ENCODE data around the gene GALNT9.
"Not testable (repeated sequence)": the region's sequence is repeated elsewhere in the genome, so short reads cannot be mapped to it uniquely, and the experiment has no call there.

Gene GALNT9

GRCh38 chr12:132268674-132269073 is 60.7 kb downstream of the GALNT9 start:
- no peak for ATAC-seq (ENCODE audit: insufficient read depth, low read depth)
- DNase-seq, result no peak
- H3K9ac ChIP-seq (ENCODE audit: low read depth, low read length), result no peak overlapping the region
- no peaks in the 10 kb centered on the region for H4K20me1 ChIP-seq (ENCODE audit: insufficient read depth, low read length)
- TF ChIP-seq CTCF (IDR thresholded peaks at IDR 0.05; ENCODE audit: borderline replicate concordance, extremely low read depth, low read length, poor library complexity, severe bottlenecking) (no peak), EZH2 (IDR thresholded peaks at IDR 0.05; ENCODE audit: borderline replicate concordance, low read depth, low read length, severe bottlenecking) (no peak)
- no peak overlapping the region for H3K27ac ChIP-seq (ENCODE audit: low read length)
- no peaks in the 10 kb centered on the region for H3K79me2 ChIP-seq (ENCODE audit: insufficient read depth, low read length)
- no peak overlapping the region for H3K4me2 ChIP-seq (ENCODE audit: insufficient read depth, low read length)
- H3K36me3 ChIP-seq (ENCODE audit: insufficient read depth, low read length), result no peaks in the 10 kb centered on the region
- no peaks in the 10 kb centered on the region for H3K9me3 ChIP-seq (ENCODE audit: insufficient read depth, low read length, severe bottlenecking)
- no peaks in the 10 kb centered on the region for H3K4me1 ChIP-seq (ENCODE audit: insufficient read depth, low read length)
- no peaks in the 10 kb centered on the region for H3K27me3 ChIP-seq (ENCODE audit: insufficient read depth, low read length, poor library complexity)
- H2AFZ ChIP-seq (ENCODE audit: low read depth, low read length), result no peak overlapping the region
- no peak overlapping the region for H3K4me3 ChIP-seq (ENCODE audit: low read depth in 1 of 2, low read length in 2 of 2)

- no peaks in the 10 kb centered on the region for H3K79me2 ChIP-seq (ENCODE audit: insufficient read depth, low read length)
- no peak overlapping the region for H3K9ac ChIP-seq (ENCODE audit: low read depth, low read length)
- no peak overlapping the region for H3K27ac ChIP-seq (ENCODE audit: low read length)
- no peak for ATAC-seq (ENCODE audit: insufficient read depth, low read depth)
- H3K9me3 ChIP-seq (ENCODE audit: insufficient read depth, low read length, severe bottlenecking), result no peaks in the 10 kb centered on the region
- DNase-seq, result no peak
- no peaks in the 10 kb centered on the region for H4K20me1 ChIP-seq (ENCODE audit: insufficient read depth, low read length)
- H3K4me2 ChIP-seq (ENCODE audit: insufficient read depth, low read length), result no peak overlapping the region
- H3K4me3 ChIP-seq (ENCODE audit: low read depth in 1 of 2, low read length in 2 of 2), result no peak overlapping the region
- H3K36me3 ChIP-seq (ENCODE audit: insufficient read depth, low read length), result no peaks in the 10 kb centered on the region
- no peaks in the 10 kb centered on the region for H3K27me3 ChIP-seq (ENCODE audit: insufficient read depth, low read length, poor library complexity)
- H2AFZ ChIP-seq (ENCODE audit: low read depth, low read length), result no peak overlapping the region
- no peaks in the 10 kb centered on the region for H3K4me1 ChIP-seq (ENCODE audit: insufficient read depth, low read length)
- no peak for TF ChIP-seq CTCF (IDR thresholded peaks at IDR 0.05; ENCODE audit: borderline replicate concordance, extremely low read depth, low read length, poor library complexity, severe bottlenecking)
- TF ChIP-seq EZH2 (IDR thresholded peaks at IDR 0.05; ENCODE audit: borderline replicate concordance, low read depth, low read length, severe bottlenecking), result no peak
Observed at GRCh38 chr12:132267873-132268272, 61.5 kb downstream of the GALNT9 start.

GRCh38 chr12:132266802-132267201 is 62.6 kb downstream of the GALNT9 start:
- Histone ChIP-seq H3K4me2 (ENCODE audit: insufficient read depth, low read length) (no peak overlapping the region), H3K9me3 (ENCODE audit: insufficient read depth, low read length, severe bottlenecking) (no peaks in the 10 kb centered on the region), H2AFZ (ENCODE audit: low read depth, low read length) (no peak overlapping the region), H3K27me3 (ENCODE audit: insufficient read depth, low read length, poor library complexity) (no peaks in the 10 kb centered on the region), H4K20me1 (ENCODE audit: insufficient read depth, low read length) (no peaks in the 10 kb centered on the region), H3K9ac (ENCODE audit: low read depth, low read length) (no peak overlapping the region), H3K27ac (ENCODE audit: low read length) (no peak overlapping the region), H3K79me2 (ENCODE audit: insufficient read depth, low read length) (no peaks in the 10 kb centered on the region), H3K4me3 (ENCODE audit: low read depth in 1 of 2, low read length in 2 of 2) (no peak overlapping the region), H3K36me3 (ENCODE audit: insufficient read depth, low read length) (no peaks in the 10 kb centered on the region), H3K4me1 (ENCODE audit: insufficient read depth, low read length) (no peaks in the 10 kb centered on the region)
- ATAC-seq (ENCODE audit: insufficient read depth, low read depth), result no peak
- no peak for DNase-seq
- TF ChIP-seq CTCF (IDR thresholded peaks at IDR 0.05; ENCODE audit: borderline replicate concordance, extremely low read depth, low read length, poor library complexity, severe bottlenecking), result no peak
- no peak for TF ChIP-seq EZH2 (IDR thresholded peaks at IDR 0.05; ENCODE audit: borderline replicate concordance, low read depth, low read length, severe bottlenecking)

GRCh38 chr12:132266370-132266769 is 63.0 kb downstream of the GALNT9 start:
- Histone ChIP-seq H3K4me1 (ENCODE audit: insufficient read depth, low read length) (no peaks in the 10 kb centered on the region), H3K9me3 (ENCODE audit: insufficient read depth, low read length, severe bottlenecking) (no peaks in the 10 kb centered on the region), H3K4me2 (ENCODE audit: insufficient read depth, low read length) (no peak overlapping the region), H3K27ac (ENCODE audit: low read length) (no peak overlapping the region), H3K9ac (ENCODE audit: low read depth, low read length) (no peak overlapping the region), H3K27me3 (ENCODE audit: insufficient read depth, low read length, poor library complexity) (no peaks in the 10 kb centered on the region), H3K36me3 (ENCODE audit: insufficient read depth, low read length) (no peaks in the 10 kb centered on the region), H3K4me3 (ENCODE audit: low read depth in 1 of 2, low read length in 2 of 2) (no peak overlapping the region), H3K79me2 (ENCODE audit: insufficient read depth, low read length) (no peaks in the 10 kb centered on the region), H2AFZ (ENCODE audit: low read depth, low read length) (no peak overlapping the region), H4K20me1 (ENCODE audit: insufficient read depth, low read length) (no peaks in the 10 kb centered on the region; the same call in 1 of the 2 replicates)
- DNase-seq (no peak), ATAC-seq (ENCODE audit: insufficient read depth, low read depth) (no peak)
- TF ChIP-seq EZH2 (IDR thresholded peaks at IDR 0.05; ENCODE audit: borderline replicate concordance, low read depth, low read length, severe bottlenecking), result no peak
- no peak for TF ChIP-seq CTCF (IDR thresholded peaks at IDR 0.05; ENCODE audit: borderline replicate concordance, extremely low read depth, low read length, poor library complexity, severe bottlenecking)

GRCh38 chr12:132265822-132266221 is 63.6 kb downstream of the GALNT9 start:
- H3K27me3 ChIP-seq (ENCODE audit: insufficient read depth, low read length, poor library complexity); H4K20me1 ChIP-seq (ENCODE audit: insufficient read depth, low read length); DNase-seq; H3K4me2 ChIP-seq (ENCODE audit: insufficient read depth, low read length); ATAC-seq (ENCODE audit: insufficient read depth, low read depth); H3K27ac ChIP-seq (ENCODE audit: low read length); H2AFZ ChIP-seq (ENCODE audit: low read depth, low read length); H3K9ac ChIP-seq (ENCODE audit: low read depth, low read length); H3K79me2 ChIP-seq (ENCODE audit: insufficient read depth, low read length); H3K4me1 ChIP-seq (ENCODE audit: insufficient read depth, low read length); H3K4me3 ChIP-seq (ENCODE audit: low read depth in 1 of 2, low read length in 2 of 2); H3K9me3 ChIP-seq (ENCODE audit: insufficient read depth, low read length, severe bottlenecking); H3K36me3 ChIP-seq (ENCODE audit: insufficient read depth, low read length): not testable (repeated sequence)

Data from DND-41 (cell line).